ENCODE data around the gene PHEX.

PHEX gene

DNA sequence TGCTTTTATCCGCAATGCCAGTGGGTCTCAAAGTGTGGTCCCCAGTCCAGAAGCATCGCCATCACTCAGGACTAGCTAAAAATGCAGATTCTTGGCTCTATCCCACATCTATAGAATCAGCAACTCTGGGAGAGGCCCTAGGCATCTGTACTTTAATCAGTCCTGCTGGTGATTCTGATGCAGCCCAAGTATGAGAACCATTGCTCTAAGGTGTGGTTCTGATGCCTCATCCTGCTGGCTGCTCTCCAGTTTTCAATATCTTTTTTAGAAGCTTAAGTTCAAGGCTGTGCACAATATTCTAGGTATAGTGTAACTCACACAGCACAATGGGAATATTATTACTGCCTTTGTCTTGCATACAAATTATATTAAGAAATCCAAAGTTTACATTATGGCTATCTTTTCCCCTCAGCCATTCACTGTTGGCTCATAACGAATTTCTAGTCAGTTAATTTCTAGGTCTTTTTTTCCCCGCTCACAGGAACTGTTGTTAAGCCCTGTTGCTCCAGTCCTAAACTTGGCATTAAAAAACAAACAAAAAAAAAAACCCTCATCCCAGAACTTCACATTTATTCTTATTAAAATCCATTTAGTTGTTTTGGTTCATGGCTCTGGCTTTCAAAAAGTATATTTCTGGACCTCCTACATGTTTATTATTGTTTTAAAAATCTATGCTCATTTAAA, 109.1 kb downstream of the PHEX start:
- Histone ChIP-seq H3K79me2 (ENCODE audit: low read length) (no peaks in the 10 kb centered on the region), H3K27ac (ENCODE audit: low read length) (no peak overlapping the region), H3K36me3 (replicated peaks; ENCODE audit: low read depth, low read length) (no peaks in the 10 kb centered on the region), H2AFZ (ENCODE audit: low read depth, low read length) (no peak overlapping the region), H3K4me1 (ENCODE audit: low read length) (peaks cover 7% of the 10 kb centered on the region), H3K9ac (ENCODE audit: low read length) (no peak overlapping the region), H3K4me3 (ENCODE audit: low read length) (no peak overlapping the region), H4K20me1 (ENCODE audit: insufficient read depth, low read length) (no peaks in the 10 kb centered on the region), H3K9me3 (ENCODE audit: insufficient read depth, low read length) (no peaks in the 10 kb centered on the region), H3K27me3 (ENCODE audit: low read depth, low read length) (no peaks in the 10 kb centered on the region), H3K4me2 (ENCODE audit: low read length) (no peak overlapping the region)
- TF ChIP-seq, protein P1, sequence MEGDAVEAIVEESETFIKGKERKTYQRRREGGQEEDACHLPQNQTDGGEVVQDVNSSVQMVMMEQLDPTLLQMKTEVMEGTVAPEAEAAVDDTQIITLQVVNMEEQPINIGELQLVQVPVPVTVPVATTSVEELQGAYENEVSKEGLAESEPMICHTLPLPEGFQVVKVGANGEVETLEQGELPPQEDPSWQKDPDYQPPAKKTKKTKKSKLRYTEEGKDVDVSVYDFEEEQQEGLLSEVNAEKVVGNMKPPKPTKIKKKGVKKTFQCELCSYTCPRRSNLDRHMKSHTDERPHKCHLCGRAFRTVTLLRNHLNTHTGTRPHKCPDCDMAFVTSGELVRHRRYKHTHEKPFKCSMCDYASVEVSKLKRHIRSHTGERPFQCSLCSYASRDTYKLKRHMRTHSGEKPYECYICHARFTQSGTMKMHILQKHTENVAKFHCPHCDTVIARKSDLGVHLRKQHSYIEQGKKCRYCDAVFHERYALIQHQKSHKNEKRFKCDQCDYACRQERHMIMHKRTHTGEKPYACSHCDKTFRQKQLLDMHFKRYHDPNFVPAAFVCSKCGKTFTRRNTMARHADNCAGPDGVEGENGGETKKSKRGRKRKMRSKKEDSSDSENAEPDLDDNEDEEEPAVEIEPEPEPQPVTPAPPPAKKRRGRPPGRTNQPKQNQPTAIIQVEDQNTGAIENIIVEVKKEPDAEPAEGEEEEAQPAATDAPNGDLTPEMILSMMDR (IDR thresholded peaks at IDR 0.05; ENCODE audit: low read depth, low read length) = no peak
- no peak for TF ChIP-seq EZH2phosphoT487 (IDR thresholded peaks at IDR 0.05; ENCODE audit: low read depth)

DNA sequence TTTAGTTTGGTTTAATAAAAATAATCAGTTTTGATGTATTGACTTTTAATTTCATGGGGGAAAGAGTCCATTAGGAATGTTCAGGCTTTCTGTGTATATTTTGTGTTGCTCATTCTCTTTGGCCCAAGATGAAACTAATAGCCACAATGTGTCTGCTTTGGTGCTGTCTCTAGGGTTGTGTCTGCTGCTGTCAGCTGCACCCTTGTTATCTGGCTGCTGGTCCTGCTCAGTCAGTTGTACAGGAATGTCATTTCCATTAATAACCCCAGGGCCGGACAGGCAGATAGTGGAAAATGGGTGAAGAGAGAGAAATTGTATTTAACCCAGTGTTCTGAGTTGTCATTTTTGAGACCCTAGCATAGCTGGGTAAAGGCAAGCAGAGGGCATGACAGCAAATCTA, 115.1 kb downstream of the PHEX start:
- Histone ChIP-seq H3K27ac (ENCODE audit: low read length) (no peak overlapping the region), H4K20me1 (ENCODE audit: insufficient read depth, low read length) (no peaks in the 10 kb centered on the region), H3K9ac (ENCODE audit: low read length) (no peak overlapping the region), H3K9me3 (ENCODE audit: insufficient read depth, low read length) (no peaks in the 10 kb centered on the region), H3K79me2 (ENCODE audit: low read length) (no peaks in the 10 kb centered on the region), H3K4me2 (ENCODE audit: low read length) (no peak overlapping the region), H3K27me3 (ENCODE audit: low read depth, low read length) (no peaks in the 10 kb centered on the region), H3K4me3 (ENCODE audit: low read length) (no peak overlapping the region), H3K4me1 (ENCODE audit: low read length) (no peaks in the 10 kb centered on the region), H2AFZ (ENCODE audit: low read depth, low read length) (no peak overlapping the region), H3K36me3 (replicated peaks; ENCODE audit: low read depth, low read length) (no peaks in the 10 kb centered on the region)
- no peak for TF ChIP-seq EZH2phosphoT487 (IDR thresholded peaks at IDR 0.05; ENCODE audit: low read depth)
- TF ChIP-seq, protein P1 (IDR thresholded peaks at IDR 0.05; ENCODE audit: low read depth, low read length) = no peak

DNA sequence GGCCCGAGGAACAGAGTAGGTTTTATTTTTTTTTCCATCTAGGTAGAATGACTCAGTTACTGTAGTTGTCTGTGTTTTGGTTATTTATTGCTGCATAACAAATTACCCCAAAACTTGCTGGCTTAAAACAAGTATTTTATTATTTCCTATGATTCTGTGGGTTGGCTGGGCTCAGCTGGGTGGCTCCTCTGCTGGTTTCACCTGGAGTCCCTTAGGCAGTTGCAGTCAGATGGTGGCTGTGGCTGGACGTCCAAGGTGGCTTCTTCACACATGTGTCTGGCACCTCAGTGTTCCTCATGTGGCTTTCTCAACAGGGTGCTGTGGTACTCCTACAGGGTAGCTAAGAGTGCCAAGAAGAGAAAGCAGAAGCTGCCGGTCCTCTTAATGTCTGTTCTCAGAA, 115.8 kb downstream of the PHEX start:
- Histone ChIP-seq H3K4me3 (ENCODE audit: low read length) (no peak overlapping the region), H3K27me3 (ENCODE audit: low read depth, low read length) (no peaks in the 10 kb centered on the region), H2AFZ (ENCODE audit: low read depth, low read length) (no peak overlapping the region), H4K20me1 (ENCODE audit: insufficient read depth, low read length) (no peaks in the 10 kb centered on the region), H3K27ac (ENCODE audit: low read length) (no peak overlapping the region), H3K79me2 (ENCODE audit: low read length) (no peaks in the 10 kb centered on the region), H3K9ac (ENCODE audit: low read length) (no peak overlapping the region), H3K4me2 (ENCODE audit: low read length) (no peak overlapping the region), H3K36me3 (replicated peaks; ENCODE audit: low read depth, low read length) (no peaks in the 10 kb centered on the region), H3K4me1 (ENCODE audit: low read length) (no peaks in the 10 kb centered on the region), H3K9me3 (ENCODE audit: insufficient read depth, low read length) (no peaks in the 10 kb centered on the region)
- TF ChIP-seq, protein P1 (IDR thresholded peaks at IDR 0.05; ENCODE audit: low read depth, low read length) = no peak
- TF ChIP-seq EZH2phosphoT487 (IDR thresholded peaks at IDR 0.05; ENCODE audit: low read depth) = no peak

DNA sequence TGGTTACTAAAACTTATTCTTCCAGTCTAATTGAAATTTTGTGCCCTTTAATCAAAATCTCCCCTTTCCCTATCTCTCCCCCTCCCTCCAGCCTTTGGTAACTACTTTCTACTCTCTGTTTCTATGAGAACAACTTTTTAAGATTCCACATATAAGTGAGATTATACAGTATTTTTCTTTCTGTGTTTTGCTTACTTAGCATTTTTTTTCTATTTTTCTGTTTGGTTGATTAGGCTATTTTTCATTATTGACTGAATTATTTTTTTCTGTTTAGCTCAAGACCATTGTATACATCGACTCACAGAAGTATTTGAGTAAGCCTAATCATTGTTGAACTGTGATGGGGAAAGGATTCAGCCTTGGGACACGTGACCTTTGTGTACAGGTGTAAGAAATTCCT, 116.4 kb downstream of the PHEX start:
- Histone ChIP-seq H3K27ac (ENCODE audit: low read length) (no peak overlapping the region), H3K4me3 (ENCODE audit: low read length) (no peak overlapping the region), H3K36me3 (replicated peaks; ENCODE audit: low read depth, low read length) (no peaks in the 10 kb centered on the region), H2AFZ (ENCODE audit: low read depth, low read length) (no peak overlapping the region), H3K4me2 (ENCODE audit: low read length) (no peak overlapping the region), H3K4me1 (ENCODE audit: low read length) (no peaks in the 10 kb centered on the region), H3K9me3 (ENCODE audit: insufficient read depth, low read length) (no peaks in the 10 kb centered on the region), H3K79me2 (ENCODE audit: low read length) (no peaks in the 10 kb centered on the region), H3K27me3 (ENCODE audit: low read depth, low read length) (no peaks in the 10 kb centered on the region), H3K9ac (ENCODE audit: low read length) (no peak overlapping the region), H4K20me1 (ENCODE audit: insufficient read depth, low read length) (no peaks in the 10 kb centered on the region)
- TF ChIP-seq EZH2phosphoT487 (IDR thresholded peaks at IDR 0.05; ENCODE audit: low read depth) = no peak
- TF ChIP-seq, protein P1 (IDR thresholded peaks at IDR 0.05; ENCODE audit: low read depth, low read length) = no peak

Data from OCI-LY3 (cell line).